HepG2 (cell line): ENCODE results near the gene CDK5RAP2. TPM values are rescaled to one million over a fixed set of nuclear protein-coding genes. Genes with fewer than 3 reads are reported as not detected.

Source experiments
- ATM ChIP-seq: fragments of 450-650 bp; IDR thresholded peaks from 2 replicates; pipeline ENCODE4 v1.7.1; 2017; ENCODE audit warnings: mild to moderate bottlenecking, borderline replicate concordance
- GABPB1 ChIP-seq: IDR thresholded peaks from 2 replicates; pipeline ENCODE4 v1.6.1; 2016; ENCODE audit warnings: mild to moderate bottlenecking, missing genetic modification reagents, moderate library complexity, missing compliant biosample characterization
- HIVEP1 ChIP-seq: sonication (generic); formaldehyde crosslinking; IDR thresholded peaks from 2 replicates; pipeline ENCODE4 v1.4.0; 2020; ENCODE audit warnings: mild to moderate bottlenecking, missing genetic modification reagents
- HOXA5 ChIP-seq: sonication (generic); formaldehyde crosslinking; IDR thresholded peaks from 2 replicates; pipeline ENCODE4 v1.4.0; 2020; ENCODE audit warnings: missing genetic modification reagents
- MLX ChIP-seq: IDR thresholded peaks from 2 replicates; pipeline ENCODE4 v1.6.1; 2016
- NCOA1 ChIP-seq: sonication (generic); formaldehyde crosslinking; IDR thresholded peaks from 2 replicates; pipeline ENCODE4 v1.9.0; 2021; ENCODE audit warnings: missing genetic modification reagents
- NR2F2 ChIP-seq: IDR thresholded peaks from 2 replicates; pipeline ENCODE4 v1.6.1; 2012; ENCODE audit warnings: low read depth, inconsistent platforms, borderline replicate concordance
- PRDM10 ChIP-seq: sonication (generic); formaldehyde crosslinking; IDR thresholded peaks from 2 replicates; pipeline ENCODE4 v1.4.0; 2020; ENCODE audit warnings: low read depth, missing genetic modification reagents
- TIGD3 ChIP-seq: sonication (generic); formaldehyde crosslinking; IDR thresholded peaks from 2 replicates; pipeline ENCODE4 v1.5.1; 2020; ENCODE audit warnings: mild to moderate bottlenecking, missing genetic modification reagents, borderline replicate concordance
- ZBTB4 ChIP-seq: sonication (generic); formaldehyde crosslinking; IDR thresholded peaks from 2 replicates; pipeline ENCODE4 v1.4.0; 2020; ENCODE audit warnings: missing genetic modification reagents, mild to moderate bottlenecking, borderline replicate concordance
- ZNF20 ChIP-seq: sonication (generic); formaldehyde crosslinking; IDR thresholded peaks from 2 replicates; pipeline ENCODE4 v1.4.0; 2020; ENCODE audit warnings: mild to moderate bottlenecking, moderate library complexity, missing genetic modification reagents
- ZNF276 ChIP-seq: sonication (generic); formaldehyde crosslinking; IDR thresholded peaks from 2 replicates; pipeline ENCODE4 v1.4.0; 2020; ENCODE audit warnings: mild to moderate bottlenecking, low read depth, missing genetic modification reagents
- ZNF343 ChIP-seq: sonication (generic); formaldehyde crosslinking; IDR thresholded peaks from 2 replicates; pipeline ENCODE4 v1.4.0; 2020; ENCODE audit warnings: mild to moderate bottlenecking, missing genetic modification reagents
- ZNF354B ChIP-seq: sonication (generic); formaldehyde crosslinking; IDR thresholded peaks from 2 replicates; pipeline ENCODE4 v1.8.0; 2022; ENCODE audit warnings: mild to moderate bottlenecking, missing genetic modification reagents
- ZNF546 ChIP-seq: sonication (generic); formaldehyde crosslinking; conservative IDR thresholded peaks from 2 replicates; pipeline ENCODE4 v1.8.1; 2023; ENCODE audit warnings: mild to moderate bottlenecking, missing genetic modification reagents
- ZNF747 ChIP-seq: sonication (generic); formaldehyde crosslinking; IDR thresholded peaks from 2 replicates; pipeline ENCODE4 v1.8.1; 2023; ENCODE audit warnings: missing genetic modification reagents, mild to moderate bottlenecking, borderline replicate concordance
- ZNF761 ChIP-seq: sonication (generic); formaldehyde crosslinking; conservative IDR thresholded peaks from 2 replicates; pipeline ENCODE4 v1.4.0; 2020; ENCODE audit warnings: mild to moderate bottlenecking, missing genetic modification reagents
- ZNF768 ChIP-seq: sonication (generic); formaldehyde crosslinking; IDR thresholded peaks from 2 replicates; pipeline ENCODE4 v1.4.0; 2020; ENCODE audit warnings: missing genetic modification reagents
- ZNF841 ChIP-seq: sonication (generic); formaldehyde crosslinking; IDR thresholded peaks from 2 replicates; pipeline ENCODE4 v1.8.1; 2023; ENCODE audit warnings: missing genetic modification reagents, borderline replicate concordance
- polyA plus RNA-seq, 8 experiments: library from polyadenylated mRNA; depleted of rRNA in 3 of 8; stranded (reverse) in 7 of 8; unstranded in 1 of 8; fragments of >200 nt; fragmentation: Illumina TruSeq in 4 of 8; extraction: Trizol in 4 of 8; gene quantifications; 2 replicates each; pipeline versions ENCODE4 v1.2.1 to v1.2.3, GENCODE V29; 2011 to 2016; ENCODE audit warnings: low read depth in 4 of 8, missing spikeins in 1 of 8, mixed read lengths in 1 of 8; ENCODE audit not compliant: insufficient read depth in 1 of 8
- total RNA-seq, 5 experiments: library from RNA; depleted of rRNA; stranded (reverse); fragments of >200 nt; fragmentation: Illumina TruSeq; extraction: Trizol; gene quantifications; 2 replicates each; pipeline ENCODE4 v1.2.3, GENCODE V29; 2016; ENCODE audit warnings: low read depth in 1 of 5

CDK5RAP2 gene
- total and polyA plus RNA-seq, 2 of the 13 experiments (the other 11 are each of a cell fraction or from before 2014, with no cell fraction given) = 31.8 to 42.2 TPM

GRCh38 chr9:120387257-120388002, 192.5 kb downstream of the CDK5RAP2 start (continued):
- peak; percentile 61; the same call in 1 of the 2 replicates for TF ChIP-seq PRDM10 (CRISPR knock-in tag)
- TF ChIP-seq NCOA1 (CRISPR knock-in tag) = no peak
- no peak for TF ChIP-seq TIGD3 (CRISPR knock-in tag)
- TF ChIP-seq NR2F2 = no peak
- no peak for TF ChIP-seq ZNF841 (CRISPR knock-in tag)
- TF ChIP-seq ZNF761 (CRISPR knock-in tag) = no peak
- no peak for TF ChIP-seq ZNF747 (CRISPR knock-in tag)
- TF ChIP-seq ZNF546 = no peak
- no peak for TF ChIP-seq ZNF343 (CRISPR knock-in tag)
- no peak for TF ChIP-seq HOXA5 (CRISPR knock-in tag)
- TF ChIP-seq ZNF276 (CRISPR knock-in tag) = no peak
- TF ChIP-seq GABPB1 = no peak
- no peak for TF ChIP-seq ZNF20 (CRISPR knock-in tag)
- TF ChIP-seq ZNF768 (CRISPR knock-in tag) = no peak
- no peak for TF ChIP-seq ZBTB4
- no peak for TF ChIP-seq MLX (CRISPR knock-in tag)
- TF ChIP-seq HIVEP1 = no peak
- no peak for TF ChIP-seq ZNF354B (CRISPR knock-in tag)
- no peak for TF ChIP-seq ATM
